Keratinocyte (primary cell): ENCODE measurements around the gene BMPER. TPM values are rescaled to one million over a fixed set of nuclear protein-coding genes. Genes with fewer than 3 reads are reported as not detected.

Source experiments
- DNase-seq: peaks from one replicate; pipeline ENCODE4 v3.0.0-alpha.2; 2011; ENCODE audit warnings: low read depth, missing footprints, low spot score
- FAIRE-seq: peaks from 2 replicates; lab custom pipeline; 2011; peaks lifted over from hg19 to GRCh38; lab: Jason Lieb, UNC
- H2AFZ ChIP-seq: 2 replicates; pipeline ENCODE4 v1.6.0; 2012; ENCODE audit warnings: low read length, control low read depth, inconsistent platforms; ENCODE audit not compliant: control insufficient read depth
- H3K27ac ChIP-seq: 2 replicates; pipeline ENCODE4 v1.5.1; 2011; ENCODE audit warnings: low read length; ENCODE audit not compliant: control insufficient read depth, insufficient read depth
- H3K27me3 ChIP-seq: 3 replicates; pipeline ENCODE4 v1.6.0; 2011; ENCODE audit warnings: low read length; ENCODE audit not compliant: control insufficient read depth, insufficient read depth; ENCODE audit errors: extremely low read depth
- H3K36me3 ChIP-seq, 2 experiments: 2 replicates in 1 of 2; 3 replicates in 1 of 2; pipeline ENCODE4 v1.5.1; 2011; ENCODE audit warnings: low read length in 2 of 2, mild to moderate bottlenecking in 1 of 2; ENCODE audit not compliant: control insufficient read depth in 2 of 2, insufficient read depth in 2 of 2; ENCODE audit errors: extremely low read depth in 1 of 2
- H3K4me1 ChIP-seq: 3 replicates; pipeline ENCODE4 v1.5.1; 2011; ENCODE audit warnings: low read length; ENCODE audit not compliant: control insufficient read depth, insufficient read depth; ENCODE audit errors: extremely low read depth
- H3K4me2 ChIP-seq: 3 replicates; pipeline ENCODE4 v1.6.0; 2011; ENCODE audit warnings: low read depth, low read length; ENCODE audit not compliant: control insufficient read depth, insufficient read depth; ENCODE audit errors: extremely low read depth
- H3K4me3 ChIP-seq, 3 experiments: fragments of 200-600 bp in 1 of 3; sonication (generic) in 1 of 3; 2 replicates in 2 of 3; 3 replicates in 1 of 3; pipeline ENCODE4 v1.5.1; 2011 to 2016; ENCODE audit warnings: low read length in 3 of 3, mild to moderate bottlenecking in 3 of 3, control low read depth in 2 of 3, inconsistent platforms in 1 of 3, low read depth in 1 of 3, mixed read lengths in 1 of 3, mixed run types in 1 of 3, moderate library complexity in 1 of 3; ENCODE audit not compliant: control insufficient read depth in 2 of 3, insufficient read depth in 2 of 3; ENCODE audit errors: extremely low read depth in 1 of 3
- H3K79me2 ChIP-seq: 2 replicates; pipeline ENCODE4 v1.6.0; 2012; ENCODE audit warnings: low read length; ENCODE audit not compliant: control insufficient read depth, insufficient read depth
- H3K9ac ChIP-seq: 3 replicates; pipeline ENCODE4 v1.6.0; 2011; ENCODE audit warnings: low read length; ENCODE audit not compliant: control insufficient read depth, insufficient read depth; ENCODE audit errors: extremely low read depth
- H3K9me1 ChIP-seq: 3 replicates; pipeline ENCODE4 v1.6.0; 2011; ENCODE audit warnings: low read length; ENCODE audit not compliant: control insufficient read depth, insufficient read depth; ENCODE audit errors: extremely low read depth
- H3K9me3 ChIP-seq: 2 replicates; pipeline ENCODE4 v1.5.1; 2012; ENCODE audit warnings: low read depth, low read length; ENCODE audit not compliant: control insufficient read depth
- H4K20me1 ChIP-seq: 3 replicates; pipeline ENCODE4 v1.6.0; 2011; ENCODE audit warnings: low read length; ENCODE audit not compliant: control insufficient read depth, insufficient read depth; ENCODE audit errors: extremely low read depth
- CTCF ChIP-seq, 3 experiments: IDR thresholded peaks in 1 of 3; conservative IDR thresholded peaks in 1 of 3; optimal IDR thresholded peaks in 1 of 3; 2 replicates in 2 of 3; 3 replicates in 1 of 3; pipeline versions ENCODE3 to v1.5.1; 2011; ENCODE audit warnings: low read length in 3 of 3, mild to moderate bottlenecking in 3 of 3, moderate library complexity in 2 of 3, control low read depth in 1 of 3, inconsistent platforms in 1 of 3; ENCODE audit not compliant: insufficient read depth in 2 of 3; ENCODE audit errors: extremely low read depth in 1 of 3
- EZH2 ChIP-seq: IDR thresholded peaks from one replicate; pipeline ENCODE4 v1.6.1; 2012; ENCODE audit warnings: inconsistent platforms, mild to moderate bottlenecking, low read length, moderate library complexity
- dilution Hi-C: fragments of 300-500 bp; cut with MboI; formaldehyde crosslinking; loops from one replicate; pipeline ENCODE4 v1.7.0; 2020; ENCODE audit warnings: low sequenced_read_pairs; ENCODE audit not compliant: extremely low pct_ligation_motif_present
- polyA plus RNA-seq, 5 experiments: library from polyadenylated mRNA; depleted of rRNA in 3 of 5; stranded (reverse) in 3 of 5; stranded (forward) in 1 of 5; unstranded in 1 of 5; fragments of >200 nt; gene quantifications; 1 replicate in 1 of 5; 2 replicates in 3 of 5; 3 replicates in 1 of 5; pipeline versions ENCODE4 v1.2.1 to v1.2.3, GENCODE V29; 2011 to 2012; ENCODE audit warnings: missing spikeins in 2 of 5, low read depth in 1 of 5, low replicate concordance in 1 of 5

BMPER gene
- polyA plus RNA-seq, 1 donor (not counting 4 experiments of a cell fraction or from before 2014, with no cell fraction given), result 0.67 TPM

DNA sequence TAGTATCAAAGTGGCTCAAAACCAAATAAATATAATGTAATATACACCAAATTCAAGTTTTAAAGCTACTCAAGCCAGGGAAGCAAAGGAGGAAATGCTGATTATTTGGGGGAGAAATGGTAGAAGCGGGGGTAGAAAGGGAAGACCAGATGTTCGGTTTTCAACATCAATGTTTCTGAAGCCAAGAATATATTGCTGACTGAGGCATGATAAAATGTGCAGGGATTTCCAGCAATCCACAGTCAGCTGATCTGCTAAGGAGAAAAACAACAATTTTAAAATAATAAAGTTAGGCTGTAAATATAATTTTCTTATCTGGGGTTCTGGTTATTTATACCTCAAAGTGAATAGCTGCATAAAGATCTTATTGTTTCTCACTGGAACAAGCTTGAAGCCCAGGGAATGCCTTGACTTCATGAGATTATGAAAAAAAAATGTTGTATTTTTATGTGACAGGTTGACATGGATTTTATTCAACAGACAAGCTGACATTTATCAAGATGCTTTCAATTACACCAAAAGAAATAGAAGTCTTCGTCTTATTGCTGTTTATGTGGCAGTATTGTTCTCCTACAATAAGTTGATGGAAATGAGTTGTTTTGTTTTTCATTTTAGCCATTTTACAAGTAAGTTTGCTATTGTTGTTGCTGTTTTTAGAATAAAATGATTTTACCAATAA lies 28.6 kb upstream of the BMPER start:
- Histone ChIP-seq H3K4me3 (no peak overlapping the region), H3K79me2 (no peaks in the 10 kb centered on the region), H3K27me3 (no peaks in the 10 kb centered on the region), H3K4me1 (peaks cover 37% of the 10 kb centered on the region), H3K27ac (no peak overlapping the region), H3K9me1 (no peaks in the 10 kb centered on the region), H3K9ac (no peak overlapping the region), H3K9me3 (no peaks in the 10 kb centered on the region), H2AFZ (no peak overlapping the region), H3K36me3 (no peaks in the 10 kb centered on the region), H4K20me1 (no peaks in the 10 kb centered on the region), H3K4me2 (no peak overlapping the region)
- TF ChIP-seq CTCF (optimal IDR thresholded peaks at IDR 0.05 in 1 of 3, IDR thresholded peaks at IDR 0.05 in 1 of 3, conservative IDR thresholded peaks at IDR 0.05 in 1 of 3; ENCODE audit: extremely low read depth in 1 of 3, insufficient read depth in 2 of 3, low read length in 3 of 3) (no peak), EZH2 (no peak)
- FAIRE-seq (no peak), DNase-seq (no peak)
- dilution Hi-C loops, result no loop called here

GRCh38 chr7:33880787-33881186 lies 24.6 kb upstream of the BMPER start:
- H3K9ac ChIP-seq, result peak overlapping the region; percentile 11

More at GRCh38 chr7:33880787-33881186, 24.6 kb upstream of the BMPER start:
- H3K4me1 ChIP-seq, result peaks cover 33% of the 10 kb centered on the region
- DNase-seq (no peak), FAIRE-seq (peak; percentile 87)
- no peaks in the 10 kb centered on the region for H3K36me3 ChIP-seq
- no peak overlapping the region for H2AFZ ChIP-seq
- no peaks in the 10 kb centered on the region for H3K27me3 ChIP-seq
- no peaks in the 10 kb centered on the region for H3K79me2 ChIP-seq
- TF ChIP-seq EZH2, result no peak
- TF ChIP-seq CTCF (optimal IDR thresholded peaks at IDR 0.05 in 1 of 3, IDR thresholded peaks at IDR 0.05 in 1 of 3, conservative IDR thresholded peaks at IDR 0.05 in 1 of 3; ENCODE audit: extremely low read depth in 1 of 3, insufficient read depth in 2 of 3, low read length in 3 of 3), result no peak
- H3K27ac ChIP-seq, result peak overlapping the region; percentile 61
- no peaks in the 10 kb centered on the region for H3K9me3 ChIP-seq
- dilution Hi-C loops, result no loop called here
- H3K9me1 ChIP-seq, result no peaks in the 10 kb centered on the region
- H3K4me2 ChIP-seq, result peak overlapping the region; percentile 36
- no peak overlapping the region for H3K4me3 ChIP-seq
- no peaks in the 10 kb centered on the region for H4K20me1 ChIP-seq
